ENCODE data around the gene SEC24B. TPM values are rescaled to one million over a fixed set of nuclear protein-coding genes. Genes with fewer than 3 reads are reported as not detected.
A peak's percentile ranks its signal among the peaks of the same experiment; 100 is the strongest.
"Not testable (repeated sequence)": the region's sequence is repeated elsewhere in the genome, so short reads cannot be mapped to it uniquely, and the experiment has no call there.

Gene SEC24B
- total and polyA plus RNA-seq, 2 donors (not counting 3 experiments of a cell fraction or from before 2014, with no cell fraction given) = 35.9 to 46.2 TPM

DNA sequence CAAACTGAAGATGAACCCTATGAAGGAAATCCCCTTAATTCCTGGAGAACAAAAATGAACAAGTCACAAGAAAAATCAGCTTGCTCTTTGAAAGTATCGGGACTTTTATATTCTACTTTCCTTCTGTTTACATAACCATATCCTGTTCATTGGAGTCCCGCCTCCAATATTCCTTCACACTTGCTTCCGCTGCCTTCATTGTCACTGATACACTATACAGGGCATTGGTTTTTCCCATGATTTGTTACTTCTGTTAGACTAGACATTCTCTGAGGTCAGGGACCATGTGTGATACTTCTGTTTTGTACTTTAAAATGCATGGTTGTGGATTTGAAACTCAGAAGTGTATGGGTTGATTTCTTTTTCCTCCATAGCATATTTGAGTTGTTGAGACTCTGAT is 145.2 kb downstream of the SEC24B start:
- no peaks in the 10 kb centered on the region for H3K9me1 ChIP-seq (replicated peaks; ENCODE audit: control insufficient read depth, extremely low read depth, insufficient read depth, low read length)
- CTCF ChIA-PET = interaction anchor here (0.9 kb wide), 1 partner anchor 74 kb away, joined by 4 read pairs; no protein-coding TSS in a partner anchor
- no peaks in the 10 kb centered on the region for H3K36me3 ChIP-seq (ENCODE audit: control insufficient read depth in 2 of 2, extremely low read depth in 1 of 2, insufficient read depth in 2 of 2, low read length in 2 of 2)
- H3K9me3 ChIP-seq (replicated peaks; ENCODE audit: control insufficient read depth, insufficient read depth, low read length) = no peaks in the 10 kb centered on the region
- H3K4me1 ChIP-seq (ENCODE audit: control insufficient read depth, extremely low read depth, insufficient read depth, low read length) = peaks cover 15% of the 10 kb centered on the region
- DNase-seq (ENCODE audit: low read depth, low spot score) = peak; percentile 51
- no peak overlapping the region for H3K4me3 ChIP-seq (replicated peaks in 1 of 3; ENCODE audit: insufficient read depth in 1 of 3, low read depth in 1 of 3, low read length in 3 of 3)
- POLR2A ChIA-PET = no interaction called here
- H4K20me1 ChIP-seq (replicated peaks; ENCODE audit: control insufficient read depth, extremely low read depth, insufficient read depth, low read length) = no peaks in the 10 kb centered on the region
- peak overlapping the region; percentile 11 for H3K27ac ChIP-seq (ENCODE audit: insufficient read depth, low read depth, low read length)
- BruUV-seq (replicated peaks) = no TSS peak
- H3K79me2 ChIP-seq (ENCODE audit: control insufficient read depth, insufficient read depth, low read length) = no peaks in the 10 kb centered on the region
- no peak overlapping the region for H3K9ac ChIP-seq (replicated peaks; ENCODE audit: extremely low read depth, insufficient read depth, low read length)
- intact Hi-C loops (cut with micrococcal nuclease) (loop anchor here (5.0 to 10.0 kb wide), 2 partner anchors 396 to 953 kb away; no protein-coding TSS in a partner anchor), dilution Hi-C loops (cut with MboI; ENCODE audit: extremely low pct_ligation_motif_present, low sequenced_read_pairs) (no loop called here)
- TF ChIP-seq POLR2A (IDR thresholded peaks at IDR 0.05; ENCODE audit: low read depth, low read length) (no peak), POLR2AphosphoS5 (IDR thresholded peaks at IDR 0.05; ENCODE audit: insufficient read depth, low read depth, low read length) (no peak), FOS (IDR thresholded peaks at IDR 0.05; ENCODE audit: borderline replicate concordance, insufficient read depth, low read length) (no peak), MYC (IDR thresholded peaks at IDR 0.05; ENCODE audit: low read depth, low read length) (no peak), EZH2 (IDR thresholded peaks at IDR 0.05; ENCODE audit: borderline replicate concordance, low read depth, low read length, severe bottlenecking) (no peak), GATA2 (IDR thresholded peaks at IDR 0.05; ENCODE audit: insufficient read depth, insufficient read length, low read depth, low read length) (no peak)
- TF ChIP-seq, protein P1, sequence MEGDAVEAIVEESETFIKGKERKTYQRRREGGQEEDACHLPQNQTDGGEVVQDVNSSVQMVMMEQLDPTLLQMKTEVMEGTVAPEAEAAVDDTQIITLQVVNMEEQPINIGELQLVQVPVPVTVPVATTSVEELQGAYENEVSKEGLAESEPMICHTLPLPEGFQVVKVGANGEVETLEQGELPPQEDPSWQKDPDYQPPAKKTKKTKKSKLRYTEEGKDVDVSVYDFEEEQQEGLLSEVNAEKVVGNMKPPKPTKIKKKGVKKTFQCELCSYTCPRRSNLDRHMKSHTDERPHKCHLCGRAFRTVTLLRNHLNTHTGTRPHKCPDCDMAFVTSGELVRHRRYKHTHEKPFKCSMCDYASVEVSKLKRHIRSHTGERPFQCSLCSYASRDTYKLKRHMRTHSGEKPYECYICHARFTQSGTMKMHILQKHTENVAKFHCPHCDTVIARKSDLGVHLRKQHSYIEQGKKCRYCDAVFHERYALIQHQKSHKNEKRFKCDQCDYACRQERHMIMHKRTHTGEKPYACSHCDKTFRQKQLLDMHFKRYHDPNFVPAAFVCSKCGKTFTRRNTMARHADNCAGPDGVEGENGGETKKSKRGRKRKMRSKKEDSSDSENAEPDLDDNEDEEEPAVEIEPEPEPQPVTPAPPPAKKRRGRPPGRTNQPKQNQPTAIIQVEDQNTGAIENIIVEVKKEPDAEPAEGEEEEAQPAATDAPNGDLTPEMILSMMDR (IDR thresholded peaks at IDR 0.05; ENCODE audit: extremely low read depth in 1 of 2, insufficient read depth in 1 of 2, low read depth in 1 of 2, low read length in 2 of 2) = no peak
- TF ChIP-seq, protein P2, sequence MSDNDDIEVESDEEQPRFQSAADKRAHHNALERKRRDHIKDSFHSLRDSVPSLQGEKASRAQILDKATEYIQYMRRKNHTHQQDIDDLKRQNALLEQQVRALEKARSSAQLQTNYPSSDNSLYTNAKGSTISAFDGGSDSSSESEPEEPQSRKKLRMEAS (IDR thresholded peaks at IDR 0.05; ENCODE audit: insufficient read depth, insufficient read length) = no peak
- H3K27me3 ChIP-seq (ENCODE audit: control insufficient read depth in 2 of 2, insufficient read depth in 2 of 2, low read length in 2 of 2) = no peaks in the 10 kb centered on the region
- no peak overlapping the region for H3K4me2 ChIP-seq (ENCODE audit: insufficient read depth, low read length)
- no peak for FAIRE-seq
- no peak overlapping the region for H2AFZ ChIP-seq (ENCODE audit: low read depth, low read length)

DNA sequence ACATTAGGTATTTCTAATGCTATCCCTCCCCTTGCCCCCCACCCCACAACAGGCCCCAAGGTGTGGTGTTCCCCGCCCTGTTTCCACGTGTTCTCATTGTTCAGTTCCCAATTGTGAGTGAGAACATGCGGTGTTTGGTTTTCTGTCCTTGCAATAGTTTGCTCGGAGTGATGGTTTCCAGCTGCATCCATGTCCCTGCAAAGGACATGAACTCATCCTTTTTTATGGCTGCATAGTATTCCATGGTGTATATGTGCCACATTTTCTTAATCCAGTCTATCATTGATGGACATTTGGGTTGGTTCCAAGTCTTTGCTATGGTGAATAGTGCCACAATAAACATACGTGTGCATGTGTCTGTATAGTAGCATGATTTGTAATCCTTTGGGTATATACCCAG is 146.4 kb downstream of the SEC24B start:
- BruUV-seq (replicated peaks); H3K9me1 ChIP-seq (replicated peaks; ENCODE audit: control insufficient read depth, extremely low read depth, insufficient read depth, low read length); DNase-seq (ENCODE audit: low read depth, low spot score); H3K27me3 ChIP-seq (ENCODE audit: control insufficient read depth in 2 of 2, insufficient read depth in 2 of 2, low read length in 2 of 2); dilution Hi-C loops (cut with MboI; ENCODE audit: extremely low pct_ligation_motif_present, low sequenced_read_pairs); H2AFZ ChIP-seq (ENCODE audit: low read depth, low read length); CTCF ChIA-PET; H4K20me1 ChIP-seq (replicated peaks; ENCODE audit: control insufficient read depth, extremely low read depth, insufficient read depth, low read length); H3K4me2 ChIP-seq (ENCODE audit: insufficient read depth, low read length); POLR2A ChIA-PET; H3K4me3 ChIP-seq (replicated peaks in 1 of 3; ENCODE audit: insufficient read depth in 1 of 3, low read depth in 1 of 3, low read length in 3 of 3); H3K27ac ChIP-seq (ENCODE audit: insufficient read depth, low read depth, low read length); FAIRE-seq; H3K79me2 ChIP-seq (ENCODE audit: control insufficient read depth, insufficient read depth, low read length); H3K9me3 ChIP-seq (replicated peaks; ENCODE audit: control insufficient read depth, insufficient read depth, low read length); H3K9ac ChIP-seq (replicated peaks; ENCODE audit: extremely low read depth, insufficient read depth, low read length); H3K36me3 ChIP-seq (ENCODE audit: control insufficient read depth in 2 of 2, extremely low read depth in 1 of 2, insufficient read depth in 2 of 2, low read length in 2 of 2): not testable (repeated sequence)
- H3K4me1 ChIP-seq (ENCODE audit: control insufficient read depth, extremely low read depth, insufficient read depth, low read length) = peaks cover 15% of the 10 kb centered on the region
- intact Hi-C loops (cut with micrococcal nuclease) = loop anchor here (5.0 to 10.0 kb wide), 2 partner anchors 395 to 952 kb away; no protein-coding TSS in a partner anchor
